GM23338 (cell line): ENCODE data around the gene PHYKPL.

Experiments used
- CREB1 ChIP-seq: fragments of 250-450 bp; sonication (Bioruptor Pico); IDR thresholded peaks from 2 replicates; pipeline ENCODE4 v1.5.0; 2020; ENCODE audit warnings: low read depth, mild to moderate bottlenecking, moderate library complexity
- CTCF ChIP-seq, 2 experiments: fragments of 200-600 bp in 1 of 2; sonication (generic) in 1 of 2; conservative IDR thresholded peaks; 2 replicates each; pipeline versions ENCODE4 v1.5.1 to v1.6.1; 2016 to 2017; ENCODE audit warnings: antibody characterized with exemption in 2 of 2, low read depth in 2 of 2, mild to moderate bottlenecking in 2 of 2, moderate library complexity in 1 of 2
- ETS1 ChIP-seq: IDR thresholded peaks from 2 replicates; pipeline ENCODE4 v1.6.1; 2016; ENCODE audit warnings: antibody characterized with exemption
- EZH2 ChIP-seq: fragments of 200-600 bp; sonication (generic); IDR thresholded peaks from one replicate; pipeline ENCODE4 v1.8.0; 2017; ENCODE audit warnings: antibody characterized with exemption, mild to moderate bottlenecking, low read depth; ENCODE audit not compliant: unreplicated experiment
- EZH2phosphoT487 ChIP-seq: fragments of 200-600 bp; sonication (generic); IDR thresholded peaks from one replicate; pipeline ENCODE4 v1.8.1; 2018; ENCODE audit warnings: antibody characterized with exemption; ENCODE audit not compliant: unreplicated experiment
- JUNB ChIP-seq: IDR thresholded peaks from one replicate; pipeline ENCODE4 v1.6.1; 2016; ENCODE audit warnings: antibody characterized with exemption; ENCODE audit not compliant: unreplicated experiment
- NANOG ChIP-seq: IDR thresholded peaks from 2 replicates; pipeline ENCODE4 v1.6.1; 2016; ENCODE audit warnings: antibody characterized with exemption, borderline replicate concordance
- POLR2AphosphoS5 ChIP-seq: IDR thresholded peaks from 2 replicates; pipeline ENCODE4 v1.6.1; 2016; ENCODE audit warnings: antibody characterized with exemption, low read depth
- REST ChIP-seq: IDR thresholded peaks from one replicate; pipeline ENCODE4 v1.6.1; 2018; ENCODE audit warnings: antibody characterized with exemption; ENCODE audit not compliant: unreplicated experiment
- STAT1 ChIP-seq: IDR thresholded peaks from one replicate; pipeline ENCODE4 v1.6.1; 2016; ENCODE audit warnings: antibody characterized with exemption; ENCODE audit not compliant: unreplicated experiment
- ZNF114 ChIP-seq: fragments of 250-450 bp; sonication (Bioruptor Pico); IDR thresholded peaks from 2 replicates; pipeline ENCODE4 v1.5.0; 2020; ENCODE audit warnings: mild to moderate bottlenecking, moderate library complexity
- ZNF331 ChIP-seq: fragments of 250-450 bp; sonication (Bioruptor Pico); IDR thresholded peaks from 2 replicates; pipeline ENCODE4 v1.5.0; 2020; ENCODE audit warnings: low read depth, mild to moderate bottlenecking, moderate library complexity
- ZNF462 ChIP-seq: fragments of 250-450 bp; sonication (Bioruptor Pico); IDR thresholded peaks from 2 replicates; pipeline ENCODE4 v1.5.0; 2020; ENCODE audit warnings: mild to moderate bottlenecking, moderate library complexity

GRCh38 chr5:178232124-178232919 lies at the start of gene PHYKPL:
- TF ChIP-seq REST (no peak), CTCF (conservative IDR thresholded peaks at IDR 0.05; ENCODE audit: low read depth in 2 of 2) (peak in 1 of 2 experiments; percentile 30; a peak in 2 of 4 replicates), EZH2 (no peak), CREB1 (CRISPR knock-in tag) (peak; percentile 67), POLR2AphosphoS5 (peak; percentile 57; the same call in 1 of the 2 replicates), JUNB (no peak), EZH2phosphoT487 (no peak), ZNF114 (CRISPR knock-in tag) (no peak), STAT1 (no peak), ETS1 (no peak), ZNF462 (CRISPR knock-in tag) (no peak), ZNF331 (CRISPR knock-in tag) (no peak), NANOG (no peak)
